HT-29 (cell line): Measurements from ENCODE around the gene FCGR3A. TPM values are rescaled to one million over a fixed set of nuclear protein-coding genes. Genes with fewer than 3 reads are reported as not detected.
"Not testable (repeated sequence)": the region's sequence is repeated elsewhere in the genome, so short reads cannot be mapped to it uniquely, and the experiment has no call there.

Source experiments
- DNase-seq: peaks from one replicate; pipeline ENCODE4 v3.0.0-alpha.2; 2015; ENCODE audit warnings: low spot score
- total RNA-seq: library from RNA; depleted of rRNA; stranded (reverse); fragments of >200 nt; shearing (Covaris generic); gene quantifications from 2 replicates; pipeline ENCODE4 v1.2.3, GENCODE V29; 2014

Gene FCGR3A
- total RNA-seq, 1 experiment from 2014 or later = not detected

GRCh38 chr1:161556990-161557389 lies 7.4 kb upstream of the FCGR3A start:
- DNase-seq = not testable (repeated sequence)

- DNase-seq = not testable (repeated sequence)
Observed at GRCh38 chr1:161556143-161556542, 6.5 kb upstream of the FCGR3A start.

- DNase-seq = not testable (repeated sequence)
Observed at GRCh38 chr1:161554815-161555417, 5.3 kb upstream of the FCGR3A start.

GRCh38 chr1:161554340-161554739 lies 4.7 kb upstream of the FCGR3A start:
- not testable (repeated sequence) for DNase-seq

GRCh38 chr1:161553631-161554030 lies 4.0 kb upstream of the FCGR3A start:
- not testable (repeated sequence) for DNase-seq

GRCh38 chr1:161550942-161551341 lies 1.3 kb upstream of the FCGR3A start:
- not testable (repeated sequence) for DNase-seq

- not testable (repeated sequence) for DNase-seq
Observed at GRCh38 chr1:161548749-161549406, 740 bp downstream of the FCGR3A start.

GRCh38 chr1:161547995-161548741 lies 1.4 kb downstream of the FCGR3A start:
- not testable (repeated sequence) for DNase-seq

GRCh38 chr1:161545005-161545731 lies 4.5 kb downstream of the FCGR3A start:
- peak; percentile 63 for DNase-seq

GRCh38 chr1:161543125-161543524 lies 6.5 kb downstream of the FCGR3A start:
- DNase-seq = not testable (repeated sequence)

GRCh38 chr1:161542091-161542559 lies 7.5 kb downstream of the FCGR3A start:
- not testable (repeated sequence) for DNase-seq

GRCh38 chr1:161540570-161540960 lies 9.1 kb downstream of the FCGR3A start:
- not testable (repeated sequence) for DNase-seq

- peak; percentile 67 for DNase-seq
Observed at GRCh38 chr1:161539731-161540569, 9.7 kb downstream of the FCGR3A start.

- not testable (repeated sequence) for DNase-seq
Observed at GRCh38 chr1:161538925-161539479, 10.6 kb downstream of the FCGR3A start.

- DNase-seq = not testable (repeated sequence)
Observed at GRCh38 chr1:161537068-161537669, 12.4 kb downstream of the FCGR3A start.

GRCh38 chr1:161532644-161533567 lies 16.7 kb downstream of the FCGR3A start:
- DNase-seq = not testable (repeated sequence)

GRCh38 chr1:161531986-161532643 lies 17.5 kb downstream of the FCGR3A start:
- no peak for DNase-seq
